Naive B cell (primary cell): ENCODE measurements around the gene ZSCAN22. TPM values are rescaled to one million over a fixed set of nuclear protein-coding genes. Genes with fewer than 3 reads are reported as not detected.

ENCODE experiments used
- ATAC-seq, 2 donors: fragments of 150-1000 bp; cut with Tn5 transposase; 2 replicates each; pipeline ENCODE4 v1.10.0; 2021; ENCODE audit warnings: low read depth in 2 of 2, mild to moderate bottlenecking in 2 of 2, moderate library complexity in 2 of 2
- DNase-seq: peaks from one replicate; pipeline ENCODE4 v3.0.0; 2022
- H3K27ac Mint-ChIP-seq, 6 donors: one replicate each; pipeline ENCODE4 v1.8.0; 2020 to 2022; ENCODE audit warnings: mild to moderate bottlenecking in 6 of 6, mixed read lengths in 6 of 6, moderate library complexity in 5 of 6, inconsistent platforms in 2 of 6
- H3K27me3 Mint-ChIP-seq, 3 donors: one replicate each; pipeline ENCODE4 v1.8.0; 2021 to 2022; ENCODE audit warnings: mixed read lengths in 3 of 3, mild to moderate bottlenecking in 1 of 3
- H3K36me3 Mint-ChIP-seq, 2 donors: one replicate each; pipeline ENCODE4 v1.8.0; 2020 to 2022; ENCODE audit warnings: mixed read lengths in 2 of 2, inconsistent platforms in 1 of 2, mild to moderate bottlenecking in 1 of 2
- H3K4me1 Mint-ChIP-seq, 3 donors: one replicate each; pipeline ENCODE4 v1.8.0; 2020 to 2022; ENCODE audit warnings: mixed read lengths in 3 of 3, inconsistent platforms in 1 of 3, mild to moderate bottlenecking in 1 of 3, moderate library complexity in 1 of 3
- H3K4me3 Mint-ChIP-seq, 8 donors: one replicate each; pipeline ENCODE4 v1.8.0; 2020 to 2022; ENCODE audit warnings: mild to moderate bottlenecking in 8 of 8, mixed read lengths in 8 of 8, moderate library complexity in 8 of 8, inconsistent platforms in 2 of 8
- H3K9me3 Mint-ChIP-seq, 7 donors: one replicate each; pipeline ENCODE4 v1.8.0; 2020 to 2022; ENCODE audit warnings: mixed read lengths in 7 of 7, mild to moderate bottlenecking in 5 of 7, inconsistent platforms in 2 of 7, moderate library complexity in 1 of 7
- polyA plus RNA-seq, 6 donors: library from polyadenylated mRNA; unstranded; fragments of 300-500 nt; fragmentation: Illumina TruSeq; gene quantifications; one replicate each; pipeline ENCODE4 v1.2.3, GENCODE V29; 2021; ENCODE audit warnings: low read depth in 6 of 6

Gene ZSCAN22
- polyA plus RNA-seq, 6 donors from 2014 or later = 1.5 to 5.2 (median 2.1) TPM; not detected in 1

- H3K4me3 Mint-ChIP-seq = peak overlapping the region; percentile 88 to 96 (median 92)
- H3K9me3 Mint-ChIP-seq = no peaks in the 10 kb centered on the region
- H3K4me1 Mint-ChIP-seq = peaks cover 19 to 37% (median 34%) of the 10 kb centered on the region in 3 donors
- H3K36me3 Mint-ChIP-seq = no peaks in the 10 kb centered on the region
- DNase-seq = no peak
- H3K27ac Mint-ChIP-seq = peak overlapping the region; percentile 92 to 98 (median 96)
- no peak for ATAC-seq
- H3K27me3 Mint-ChIP-seq = no peaks in the 10 kb centered on the region
Observed at GRCh38 chr19:58380037-58380661, 53.4 kb downstream of the ZSCAN22 start.

- H3K9me3 Mint-ChIP-seq = no peaks in the 10 kb centered on the region
- no peaks in the 10 kb centered on the region for H3K27me3 Mint-ChIP-seq
- H3K4me3 Mint-ChIP-seq = peak within 1 kb of the TSS; percentile 88 to 96 (median 92)
- peaks cover 24 to 44% (median 40%) of the 10 kb centered on the region in 3 donors for H3K4me1 Mint-ChIP-seq
- DNase-seq (peak; percentile 98), ATAC-seq (peak; percentile 79 to 80)
- no peaks in the 10 kb centered on the region for H3K36me3 Mint-ChIP-seq
- peak within 1 kb of the TSS; percentile 96 to 99 (median 98) for H3K27ac Mint-ChIP-seq
Observed at GRCh38 chr19:58380662-58381459, 54.1 kb downstream of the ZSCAN22 start, which contains the start of gene ZNF837. Gene ZNF837 (minus strand): TSS chr19:58381030. CDS start chr19:58369332, 11,698 bp downstream.

- DNase-seq (no peak), ATAC-seq (no peak)
- Mint-ChIP-seq H3K27ac (peak overlapping the region; percentile 96 to 99 (median 98)), H3K9me3 (no peaks in the 10 kb centered on the region), H3K27me3 (no peaks in the 10 kb centered on the region), H3K4me1 (peaks cover 24 to 48% (median 47%) of the 10 kb centered on the region in 3 donors), H3K4me3 (peak overlapping the region; percentile 88 to 96 (median 90)), H3K36me3 (no peaks in the 10 kb centered on the region)
Observed at GRCh38 chr19:58381460-58382212, 54.8 kb downstream of the ZSCAN22 start.

- Mint-ChIP-seq H3K4me3 (peak overlapping the region in 7 of 8 donors; percentile 42 to 91 (median 74)), H3K4me1 (peaks cover 27 to 60% (median 54%) of the 10 kb centered on the region in 3 donors), H3K27me3 (no peaks in the 10 kb centered on the region), H3K36me3 (no peaks in the 10 kb centered on the region), H3K9me3 (no peaks in the 10 kb centered on the region), H3K27ac (peak overlapping the region in 5 of 6 donors; percentile 38 to 96 (median 82))
- DNase-seq (no peak), ATAC-seq (no peak)
Observed at GRCh38 chr19:58382997-58383603, 56.3 kb downstream of the ZSCAN22 start.

GRCh38 chr19:58385313-58385890 lies 58.6 kb downstream of the ZSCAN22 start:
- ATAC-seq (no peak), DNase-seq (no peak)
- Mint-ChIP-seq H3K4me1 (peaks cover 14 to 58% (median 42%) of the 10 kb centered on the region in 3 donors), H3K4me3 (peak overlapping the region; percentile 88 to 98 (median 96)), H3K36me3 (peaks cover 0 to 6% of the 10 kb centered on the region in 2 donors), H3K27ac (peak overlapping the region in 5 of 6 donors; percentile 81 to 99 (median 98)), H3K27me3 (no peaks in the 10 kb centered on the region), H3K9me3 (no peaks in the 10 kb centered on the region)

GRCh38 chr19:58385891-58386575 lies 59.2 kb downstream of the ZSCAN22 start:
- ATAC-seq (no peak), DNase-seq (no peak)
- peak overlapping the region; percentile 88 to 98 (median 96) for H3K4me3 Mint-ChIP-seq
- H3K9me3 Mint-ChIP-seq = no peaks in the 10 kb centered on the region
- peaks cover 18 to 62% (median 41%) of the 10 kb centered on the region in 3 donors for H3K4me1 Mint-ChIP-seq
- peaks cover 0 to 6% of the 10 kb centered on the region in 2 donors for H3K36me3 Mint-ChIP-seq
- no peaks in the 10 kb centered on the region for H3K27me3 Mint-ChIP-seq
- peak overlapping the region; percentile 98 to 99 (median 98) for H3K27ac Mint-ChIP-seq

- ATAC-seq (peak; percentile 88 to 90), DNase-seq (peak; percentile 94)
- no peaks in the 10 kb centered on the region for H3K9me3 Mint-ChIP-seq
- peaks cover 0 to 6% of the 10 kb centered on the region in 2 donors for H3K36me3 Mint-ChIP-seq
- peak within 1 kb of the TSS; percentile 98 to 99 (median 98) for H3K27ac Mint-ChIP-seq
- H3K27me3 Mint-ChIP-seq = no peaks in the 10 kb centered on the region
- peak within 1 kb of the TSS; percentile 88 to 98 (median 96) for H3K4me3 Mint-ChIP-seq
- peaks cover 18 to 57% (median 41%) of the 10 kb centered on the region in 3 donors for H3K4me1 Mint-ChIP-seq
Observed at GRCh38 chr19:58386576-58387337, 60.0 kb downstream of the ZSCAN22 start, which contains the start of gene RPS5. Gene RPS5 (plus strand): TSS chr19:58387269. CDS start chr19:58388138, 869 bp downstream.

GRCh38 chr19:58387338-58388174 lies 60.8 kb downstream of the ZSCAN22 start:
- H3K4me3 Mint-ChIP-seq = peak overlapping the region; percentile 88 to 98 (median 96)
- no peak for DNase-seq
- H3K27me3 Mint-ChIP-seq = no peaks in the 10 kb centered on the region
- H3K27ac Mint-ChIP-seq = peak overlapping the region; percentile 98 to 99 (median 98)
- no peaks in the 10 kb centered on the region for H3K9me3 Mint-ChIP-seq
- H3K4me1 Mint-ChIP-seq = peaks cover 13 to 53% (median 33%) of the 10 kb centered on the region in 3 donors
- peaks cover 0 to 6% of the 10 kb centered on the region in 2 donors for H3K36me3 Mint-ChIP-seq
- ATAC-seq = peak in 1 of 2 donors; percentile 2

- ATAC-seq (no peak), DNase-seq (no peak)
- Mint-ChIP-seq H3K27ac (peak overlapping the region; percentile 91 to 99 (median 98)), H3K36me3 (peaks cover 4 to 6% of the 10 kb centered on the region in 2 donors), H3K27me3 (no peaks in the 10 kb centered on the region), H3K9me3 (no peaks in the 10 kb centered on the region), H3K4me3 (peak overlapping the region; percentile 88 to 98 (median 96)), H3K4me1 (peaks cover 13 to 55% (median 30%) of the 10 kb centered on the region in 3 donors)
Observed at GRCh38 chr19:58388175-58388526, 61.4 kb downstream of the ZSCAN22 start.
